Measurements from ENCODE around the gene RBMS3. TPM values are rescaled to one million over a fixed set of nuclear protein-coding genes. Genes with fewer than 3 reads are reported as not detected.

The RBMS3 gene
- total RNA-seq, 1 experiment from 2014 or later = 5.9 TPM

GRCh38 chr3:29593802-29594201 lies 312.9 kb downstream of the RBMS3 start:
- no peak overlapping the region for H3K4me3 ChIP-seq (ENCODE audit: low read depth, low read length, poor library complexity, severe bottlenecking)
- TF ChIP-seq EZH2 (IDR thresholded peaks at IDR 0.05; ENCODE audit: borderline replicate concordance, low read depth, low read length, poor library complexity, severe bottlenecking) (no peak), CTCF (conservative IDR thresholded peaks at IDR 0.05; ENCODE audit: low read depth, low read length) (no peak)
- no peak overlapping the region for H3K27ac ChIP-seq (ENCODE audit: low read depth, low read length, poor library complexity, severe bottlenecking)
- no peak for DNase-seq (ENCODE audit: low spot score)
- ChIA-PET CTCF (no interaction called here), POLR2A (ENCODE audit: low non-redundant PET) (no interaction called here)
- H3K36me3 ChIP-seq (ENCODE audit: insufficient read depth, low read length, poor library complexity, severe bottlenecking) = no peaks in the 10 kb centered on the region
- H3K27me3 ChIP-seq (replicated peaks; ENCODE audit: insufficient read depth, low read depth, low read length, poor library complexity) = no peaks in the 10 kb centered on the region
- H3K4me1 ChIP-seq (ENCODE audit: insufficient read depth, low read length, poor library complexity, severe bottlenecking) = peaks cover 23% of the 10 kb centered on the region
- no TSS peak for BruUV-seq (replicated peaks)
- intact Hi-C loops (cut with micrococcal nuclease; ENCODE audit: unreplicated experiment) = no loop called here
- H3K9me3 ChIP-seq (ENCODE audit: low read depth, low read length, poor library complexity, severe bottlenecking) = no peaks in the 10 kb centered on the region

GRCh38 chr3:29594261-29594660 lies 313.4 kb downstream of the RBMS3 start:
- Histone ChIP-seq H3K27me3 (replicated peaks; ENCODE audit: insufficient read depth, low read depth, low read length, poor library complexity) (no peaks in the 10 kb centered on the region), H3K4me1 (ENCODE audit: insufficient read depth, low read length, poor library complexity, severe bottlenecking) (peaks cover 22% of the 10 kb centered on the region), H3K9me3 (ENCODE audit: low read depth, low read length, poor library complexity, severe bottlenecking) (no peaks in the 10 kb centered on the region), H3K36me3 (ENCODE audit: insufficient read depth, low read length, poor library complexity, severe bottlenecking) (no peaks in the 10 kb centered on the region), H3K27ac (ENCODE audit: low read depth, low read length, poor library complexity, severe bottlenecking) (no peak overlapping the region), H3K4me3 (ENCODE audit: low read depth, low read length, poor library complexity, severe bottlenecking) (no peak overlapping the region)
- no peak for DNase-seq (ENCODE audit: low spot score)
- ChIA-PET POLR2A (ENCODE audit: low non-redundant PET) (no interaction called here), CTCF (no interaction called here)
- BruUV-seq (replicated peaks) = no TSS peak
- intact Hi-C loops (cut with micrococcal nuclease; ENCODE audit: unreplicated experiment) = no loop called here
- TF ChIP-seq CTCF (conservative IDR thresholded peaks at IDR 0.05; ENCODE audit: low read depth, low read length) (no peak), EZH2 (IDR thresholded peaks at IDR 0.05; ENCODE audit: borderline replicate concordance, low read depth, low read length, poor library complexity, severe bottlenecking) (no peak)

GRCh38 chr3:29597376-29598008 lies 316.6 kb downstream of the RBMS3 start:
- ChIA-PET POLR2A (ENCODE audit: low non-redundant PET) (no interaction called here), CTCF (no interaction called here)
- Histone ChIP-seq H3K4me1 (ENCODE audit: insufficient read depth, low read length, poor library complexity, severe bottlenecking) (peaks cover 35% of the 10 kb centered on the region), H3K9me3 (ENCODE audit: low read depth, low read length, poor library complexity, severe bottlenecking) (no peaks in the 10 kb centered on the region), H3K27ac (ENCODE audit: low read depth, low read length, poor library complexity, severe bottlenecking) (no peak overlapping the region), H3K27me3 (replicated peaks; ENCODE audit: insufficient read depth, low read depth, low read length, poor library complexity) (no peaks in the 10 kb centered on the region), H3K36me3 (ENCODE audit: insufficient read depth, low read length, poor library complexity, severe bottlenecking) (no peaks in the 10 kb centered on the region), H3K4me3 (ENCODE audit: low read depth, low read length, poor library complexity, severe bottlenecking) (no peak overlapping the region)
- intact Hi-C loops (cut with micrococcal nuclease; ENCODE audit: unreplicated experiment) = no loop called here
- BruUV-seq (replicated peaks) = no TSS peak
- peak; percentile 46 for DNase-seq (ENCODE audit: low spot score)
- no peak for TF ChIP-seq EZH2 (IDR thresholded peaks at IDR 0.05; ENCODE audit: borderline replicate concordance, low read depth, low read length, poor library complexity, severe bottlenecking)
- no peak for TF ChIP-seq CTCF (conservative IDR thresholded peaks at IDR 0.05; ENCODE audit: low read depth, low read length)

Measured in A673 (cell line).